GM21723 (cell line): ENCODE results near the gene DDI2.

Experiments
- ATAC-seq: cut with Tn5 transposase; IDR thresholded peaks from one replicate; pipeline ENCODE4 v1.9.1; 2021; ENCODE audit warnings: mild to moderate bottlenecking, moderate library complexity; ENCODE audit not compliant: unreplicated experiment

Gene DDI2

GRCh38 chr1:15700508-15700907 lies 83.2 kb downstream of the DDI2 start:
- ATAC-seq, result no peak

- ATAC-seq, result no peak
These were observed 84.5 kb downstream of the DDI2 start for GRCh38 chr1:15701784-15702183.

GRCh38 chr1:15702722-15703550 lies 85.7 kb downstream of the DDI2 start:
- no peak for ATAC-seq

- ATAC-seq, result no peak
These were observed 86.3 kb downstream of the DDI2 start for GRCh38 chr1:15703562-15703961.

- ATAC-seq, result no peak
These were observed 87.4 kb downstream of the DDI2 start for GRCh38 chr1:15704526-15705183.

GRCh38 chr1:15705184-15705566 lies 87.9 kb downstream of the DDI2 start:
- no peak for ATAC-seq

GRCh38 chr1:15706751-15707150 lies 89.5 kb downstream of the DDI2 start:
- no peak for ATAC-seq

- no peak for ATAC-seq
These were observed 90.1 kb downstream of the DDI2 start for GRCh38 chr1:15707239-15707925.

- ATAC-seq, result no peak
These were observed 91.4 kb downstream of the DDI2 start for GRCh38 chr1:15708486-15709137.

GRCh38 chr1:15709226-15709625 lies 92.0 kb downstream of the DDI2 start:
- ATAC-seq, result no peak

GRCh38 chr1:15712168-15712567 lies 94.9 kb downstream of the DDI2 start:
- no peak for ATAC-seq

- ATAC-seq, result no peak
These were observed 97.3 kb downstream of the DDI2 start for GRCh38 chr1:15714406-15715136.

GRCh38 chr1:15717418-15718125 lies 100.3 kb downstream of the DDI2 start:
- no peak for ATAC-seq

- no peak for ATAC-seq
These were observed 100.9 kb downstream of the DDI2 start for GRCh38 chr1:15718199-15718601.
